Parathyroid adenoma (tissue), 2 donors: ENCODE data around the gene CCDC149.

ENCODE experiments used
- H2AFZ ChIP-seq: fragments of 300-600 bp; sonication (generic); one replicate; pipeline ENCODE4 v1.7.0; 2017; ENCODE audit warnings: antibody characterized with exemption, mild to moderate bottlenecking
- H3K27ac ChIP-seq: fragments of 300-600 bp; sonication (generic); one replicate; pipeline ENCODE4 v1.7.0; 2017
- H3K27me3 ChIP-seq: fragments of 300-600 bp; sonication (generic); one replicate; pipeline ENCODE4 v1.7.0; 2017; ENCODE audit warnings: low read length; ENCODE audit not compliant: control insufficient read depth, insufficient read depth
- H3K36me3 ChIP-seq: fragments of 300-600 bp; sonication (generic); one replicate; pipeline ENCODE4 v1.7.0; 2017; ENCODE audit warnings: low read length; ENCODE audit not compliant: control insufficient read depth, insufficient read depth
- H3K4me1 ChIP-seq: fragments of 300-600 bp; sonication (generic); one replicate; pipeline ENCODE4 v1.7.0; 2017; ENCODE audit warnings: control low read depth
- H3K4me2 ChIP-seq: fragments of 300-600 bp; sonication (generic); one replicate; pipeline ENCODE4 v1.7.0; 2017; ENCODE audit warnings: low read length
- H3K4me3 ChIP-seq: fragments of 300-600 bp; sonication (generic); one replicate; pipeline ENCODE4 v1.7.0; 2017; ENCODE audit warnings: low read depth, low read length
- H3K79me2 ChIP-seq: fragments of 300-600 bp; sonication (generic); one replicate; pipeline ENCODE4 v1.7.0; 2017; ENCODE audit warnings: control low read depth
- H3K9ac ChIP-seq: fragments of 300-600 bp; sonication (generic); one replicate; pipeline ENCODE4 v1.7.0; 2017; ENCODE audit warnings: mild to moderate bottlenecking
- H3K9me3 ChIP-seq: fragments of 300-600 bp; sonication (generic); one replicate; pipeline ENCODE4 v1.7.0; 2017; ENCODE audit warnings: low read length; ENCODE audit not compliant: control insufficient read depth
- TF ChIP-seq, protein P1 (sequence below): fragments of 300-600 bp; sonication (generic); IDR thresholded peaks from one replicate; pipeline ENCODE4 v1.7.0; 2017; ENCODE audit warnings: antibody characterized with exemption, mild to moderate bottlenecking
- donor health status: primary hyperparathyroidism.

The CCDC149 gene

DNA sequence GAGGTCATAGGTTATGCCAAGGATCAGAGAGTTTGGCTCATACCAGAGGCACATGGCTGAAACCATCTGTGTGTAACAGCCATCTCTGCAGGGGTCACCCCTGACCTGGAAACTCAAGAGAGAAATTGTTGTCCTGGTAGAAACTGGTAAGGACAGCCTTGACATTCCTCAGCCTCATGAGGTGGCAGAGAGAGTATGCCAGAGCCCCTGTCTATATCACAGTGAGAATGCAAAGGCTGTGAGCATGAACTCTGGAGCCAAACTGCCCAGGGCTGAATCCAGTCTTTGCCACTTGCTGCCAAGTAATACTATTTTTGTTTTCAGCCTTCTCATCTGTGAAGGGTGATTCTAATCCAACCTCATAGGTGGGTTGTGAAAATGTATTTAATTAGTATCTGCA is 37.1 kb upstream of the CCDC149 start:
- Histone ChIP-seq H3K36me3 (no peaks in the 10 kb centered on the region), H3K27ac (no peak overlapping the region), H3K9me3 (no peaks in the 10 kb centered on the region), H3K79me2 (no peaks in the 10 kb centered on the region), H2AFZ (no peak overlapping the region), H3K9ac (no peak overlapping the region), H3K4me2 (no peak overlapping the region), H3K4me1 (no peaks in the 10 kb centered on the region), H3K4me3 (no peak overlapping the region), H3K27me3 (no peaks in the 10 kb centered on the region)
- TF ChIP-seq, protein P1, sequence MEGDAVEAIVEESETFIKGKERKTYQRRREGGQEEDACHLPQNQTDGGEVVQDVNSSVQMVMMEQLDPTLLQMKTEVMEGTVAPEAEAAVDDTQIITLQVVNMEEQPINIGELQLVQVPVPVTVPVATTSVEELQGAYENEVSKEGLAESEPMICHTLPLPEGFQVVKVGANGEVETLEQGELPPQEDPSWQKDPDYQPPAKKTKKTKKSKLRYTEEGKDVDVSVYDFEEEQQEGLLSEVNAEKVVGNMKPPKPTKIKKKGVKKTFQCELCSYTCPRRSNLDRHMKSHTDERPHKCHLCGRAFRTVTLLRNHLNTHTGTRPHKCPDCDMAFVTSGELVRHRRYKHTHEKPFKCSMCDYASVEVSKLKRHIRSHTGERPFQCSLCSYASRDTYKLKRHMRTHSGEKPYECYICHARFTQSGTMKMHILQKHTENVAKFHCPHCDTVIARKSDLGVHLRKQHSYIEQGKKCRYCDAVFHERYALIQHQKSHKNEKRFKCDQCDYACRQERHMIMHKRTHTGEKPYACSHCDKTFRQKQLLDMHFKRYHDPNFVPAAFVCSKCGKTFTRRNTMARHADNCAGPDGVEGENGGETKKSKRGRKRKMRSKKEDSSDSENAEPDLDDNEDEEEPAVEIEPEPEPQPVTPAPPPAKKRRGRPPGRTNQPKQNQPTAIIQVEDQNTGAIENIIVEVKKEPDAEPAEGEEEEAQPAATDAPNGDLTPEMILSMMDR, result no peak

DNA sequence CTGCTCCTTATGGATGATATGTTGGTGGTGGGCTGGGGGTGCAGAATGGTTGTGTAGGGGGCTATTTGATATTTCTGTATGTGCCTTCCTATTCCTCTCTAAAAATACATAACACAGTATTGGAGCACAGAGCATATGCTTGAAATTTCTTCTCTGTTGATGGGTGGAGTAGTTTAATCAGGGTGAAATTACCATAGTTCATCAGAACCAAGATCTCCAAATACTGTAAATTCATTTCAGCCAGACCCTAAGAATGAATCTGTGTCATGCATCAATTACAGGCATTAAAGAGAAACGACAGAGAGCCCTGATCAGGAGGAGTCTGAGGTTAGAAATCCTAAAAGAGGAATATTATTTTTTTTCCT is 25.1 kb upstream of the CCDC149 start:
- Histone ChIP-seq H3K9me3 (no peaks in the 10 kb centered on the region), H3K4me3 (no peak overlapping the region), H3K79me2 (no peaks in the 10 kb centered on the region), H3K36me3 (no peaks in the 10 kb centered on the region), H3K4me1 (no peaks in the 10 kb centered on the region), H3K27ac (no peak overlapping the region), H3K4me2 (no peak overlapping the region), H2AFZ (no peak overlapping the region), H3K9ac (no peak overlapping the region), H3K27me3 (no peaks in the 10 kb centered on the region)
- TF ChIP-seq, protein P1, result no peak

DNA sequence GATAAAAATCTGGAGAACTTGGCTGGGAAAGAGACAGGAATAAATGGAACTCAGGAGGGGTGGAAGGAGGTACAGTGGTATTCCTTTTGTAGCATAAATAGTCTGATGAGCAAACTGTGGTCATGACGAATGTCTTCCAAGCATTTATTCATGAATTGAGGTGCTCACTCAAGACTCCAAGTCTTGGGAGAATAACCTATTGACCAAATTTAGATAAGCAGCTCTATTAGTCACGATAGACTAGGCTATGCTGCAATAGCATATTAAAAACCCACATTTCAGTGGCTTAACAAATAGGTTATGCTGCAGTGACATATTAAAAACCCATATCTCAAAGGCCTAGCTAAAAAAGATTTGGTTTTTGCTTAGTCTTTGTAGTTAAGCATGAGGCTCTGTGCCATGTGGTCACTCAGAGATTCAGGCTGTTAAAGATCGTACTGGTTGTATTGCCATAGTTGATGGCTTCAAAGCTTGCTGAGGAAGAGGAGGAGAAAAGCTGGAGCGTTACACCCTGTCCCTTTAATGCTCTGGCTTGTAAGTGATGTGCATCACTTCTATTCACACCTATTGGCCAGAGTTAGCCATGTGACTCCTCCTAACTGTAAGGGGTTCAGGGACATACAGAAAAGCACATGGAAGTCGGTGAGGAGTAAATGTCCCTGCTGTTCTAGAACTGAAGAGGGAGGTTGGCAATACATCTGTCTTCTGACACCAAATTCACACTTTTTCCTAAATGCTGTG is 24.5 kb upstream of the CCDC149 start:
- TF ChIP-seq, protein P1, result no peak
- H3K4me2 ChIP-seq, result no peak overlapping the region
- H3K27me3 ChIP-seq, result no peaks in the 10 kb centered on the region

DNA sequence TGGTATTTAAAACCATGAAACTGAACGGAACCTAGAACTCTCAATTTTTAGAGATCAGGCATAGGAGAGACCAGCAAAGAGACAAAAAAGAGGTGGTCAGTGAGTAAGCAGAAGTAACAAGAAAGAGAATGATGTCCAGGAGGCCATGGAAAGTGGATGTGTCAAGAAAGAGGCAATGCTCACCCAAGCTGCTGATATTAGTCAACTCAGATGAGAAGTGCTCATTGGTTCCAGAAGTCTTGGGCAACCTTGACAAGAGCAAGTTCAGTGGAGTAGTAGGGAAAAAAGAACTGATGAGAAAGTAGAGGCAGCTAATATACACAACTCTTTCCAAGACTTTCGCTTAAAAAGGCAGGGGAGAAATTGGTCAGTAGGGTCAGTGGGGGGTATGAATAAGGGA is 23.0 kb upstream of the CCDC149 start:
- Histone ChIP-seq H3K4me3 (no peak overlapping the region), H3K4me1 (no peaks in the 10 kb centered on the region), H3K27ac (no peak overlapping the region), H3K9me3 (no peaks in the 10 kb centered on the region), H3K79me2 (no peaks in the 10 kb centered on the region), H3K36me3 (no peaks in the 10 kb centered on the region), H3K4me2 (no peak overlapping the region), H3K27me3 (no peaks in the 10 kb centered on the region), H3K9ac (no peak overlapping the region), H2AFZ (no peak overlapping the region)
- TF ChIP-seq, protein P1, result no peak

More for the DNA sequence above, 24.5 kb upstream of the CCDC149 start:
- H3K79me2 ChIP-seq, result no peaks in the 10 kb centered on the region
- no peak overlapping the region for H3K27ac ChIP-seq
- no peaks in the 10 kb centered on the region for H3K36me3 ChIP-seq
- H3K4me3 ChIP-seq, result no peak overlapping the region
- no peaks in the 10 kb centered on the region for H3K4me1 ChIP-seq
- H3K9ac ChIP-seq, result no peak overlapping the region
- no peaks in the 10 kb centered on the region for H3K9me3 ChIP-seq
- H2AFZ ChIP-seq, result no peak overlapping the region

DNA sequence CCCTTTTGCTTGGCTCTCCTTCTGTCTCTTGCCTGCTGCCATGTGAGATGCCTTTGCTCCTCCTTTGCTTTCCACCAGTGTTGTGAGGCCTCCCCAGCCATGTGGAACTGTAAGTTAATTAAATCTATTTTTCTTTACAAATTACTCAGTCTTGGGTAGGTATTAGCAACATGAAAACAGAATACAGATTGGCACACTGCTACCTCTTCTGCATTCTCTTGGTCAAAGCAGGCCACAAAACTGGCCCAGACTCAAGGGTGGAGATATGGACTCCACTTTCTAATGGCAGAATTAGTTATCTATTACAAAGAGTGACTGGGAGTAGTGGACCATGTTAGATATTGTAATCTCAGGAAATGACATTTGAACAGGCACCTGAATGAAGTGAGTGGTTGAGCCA is 21.5 kb upstream of the CCDC149 start:
- no peak overlapping the region for H3K4me3 ChIP-seq
- no peak overlapping the region for H3K27ac ChIP-seq
- TF ChIP-seq, protein P1, result no peak
- H3K4me2 ChIP-seq, result no peak overlapping the region
- H3K9ac ChIP-seq, result no peak overlapping the region
- no peak overlapping the region for H2AFZ ChIP-seq
- no peaks in the 10 kb centered on the region for H3K36me3 ChIP-seq
- H3K9me3 ChIP-seq, result no peaks in the 10 kb centered on the region
- no peaks in the 10 kb centered on the region for H3K4me1 ChIP-seq
- no peaks in the 10 kb centered on the region for H3K79me2 ChIP-seq
- H3K27me3 ChIP-seq, result no peaks in the 10 kb centered on the region
